ENCODE measurements around the gene SLC47A2.

SLC47A2 gene

DNA sequence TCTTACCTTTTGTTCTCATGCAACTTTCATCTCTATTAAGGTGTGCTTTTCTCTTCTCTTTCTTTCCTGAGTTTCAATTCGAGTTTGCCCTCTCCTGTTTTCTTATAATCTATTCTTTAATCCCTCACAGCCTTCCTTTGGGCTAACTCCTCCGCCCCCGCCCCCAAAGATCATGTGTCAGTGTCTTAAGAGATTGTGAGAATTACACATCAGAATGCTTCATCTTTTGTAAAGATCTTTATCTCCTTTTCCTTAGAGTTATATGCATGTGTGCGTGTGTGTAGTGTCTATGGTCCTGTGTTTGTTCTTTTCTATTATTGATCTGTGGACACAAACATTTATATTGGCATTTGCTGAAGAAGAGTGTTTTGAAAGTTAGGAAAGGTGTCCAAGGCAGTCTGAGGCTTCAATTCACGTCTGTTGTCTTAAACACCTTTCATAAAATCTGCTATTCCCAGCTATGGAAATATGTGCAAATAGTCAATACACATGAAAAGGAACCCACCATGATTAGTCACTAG is 74.0 kb downstream of the SLC47A2 start:
- DNase-seq: no peak

DNA sequence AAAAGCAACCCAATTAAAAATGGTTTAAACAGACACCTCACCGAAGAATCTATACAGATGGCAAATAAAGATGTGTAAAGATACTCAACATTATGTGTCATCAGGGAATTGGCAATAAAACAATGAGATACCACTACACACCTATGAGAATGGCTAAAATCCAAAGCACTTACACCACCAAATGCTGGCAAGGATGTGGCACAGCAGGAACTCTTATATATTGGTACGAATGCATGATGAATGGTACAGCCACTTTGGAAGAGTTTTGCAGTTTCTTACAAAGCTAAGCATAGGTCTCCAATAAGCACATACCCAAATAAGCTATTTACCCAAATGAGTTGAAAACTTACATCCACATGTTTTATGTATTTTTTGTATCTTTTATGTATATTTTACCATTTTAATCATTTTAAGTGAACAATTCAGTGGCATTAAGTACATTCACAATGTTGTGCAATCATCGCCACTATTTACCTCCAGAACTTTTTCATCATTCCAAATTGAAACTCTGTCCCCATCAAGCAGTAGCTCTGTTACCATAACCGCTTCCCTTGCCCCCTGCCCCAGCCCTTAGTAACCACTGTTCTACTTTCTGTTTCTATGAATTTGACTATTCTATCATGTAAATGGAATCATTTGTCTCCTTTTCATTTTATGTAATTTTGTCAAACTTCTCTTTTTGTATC is 74.6 kb downstream of the SLC47A2 start:
- no peak for DNase-seq

DNA sequence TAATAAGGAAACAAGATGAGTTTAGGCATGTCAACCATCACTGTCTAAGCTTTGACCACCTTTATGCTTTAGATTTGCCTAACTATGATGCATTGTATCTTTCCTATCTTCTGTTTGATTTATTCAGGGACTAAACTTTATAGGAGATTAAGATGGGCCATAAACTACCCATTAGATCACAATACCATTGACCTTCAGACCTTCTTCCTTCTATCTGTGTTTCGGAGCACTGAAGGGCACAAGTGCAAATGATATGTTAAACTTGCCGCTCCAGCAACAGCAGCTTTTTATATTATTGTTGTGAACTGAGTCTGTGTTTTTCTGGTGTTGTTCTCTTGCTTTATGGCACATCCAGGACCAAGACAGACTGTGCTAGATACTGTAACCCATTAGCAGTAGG is 84.5 kb downstream of the SLC47A2 start:
- DNase-seq: no peak

DNA sequence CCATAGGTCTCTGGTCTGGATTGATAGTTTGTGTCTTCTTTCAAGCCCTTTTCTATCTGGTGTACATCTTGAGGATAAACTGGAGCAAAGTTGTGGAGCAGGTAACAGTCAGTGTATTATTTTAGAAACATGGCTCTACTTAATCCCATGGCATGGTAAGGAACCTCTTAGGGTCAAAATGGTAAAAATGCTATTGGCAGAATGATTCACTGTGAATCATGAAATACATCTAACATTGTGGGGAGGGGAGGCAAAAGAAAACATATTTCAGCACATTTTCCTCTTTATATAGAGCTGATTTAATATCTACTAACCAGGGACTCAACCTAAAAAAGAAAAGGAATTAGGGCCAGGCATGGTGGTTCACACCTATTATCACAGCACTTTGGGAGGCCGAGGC is 85.7 kb downstream of the SLC47A2 start:
- no peak for DNase-seq

DNA sequence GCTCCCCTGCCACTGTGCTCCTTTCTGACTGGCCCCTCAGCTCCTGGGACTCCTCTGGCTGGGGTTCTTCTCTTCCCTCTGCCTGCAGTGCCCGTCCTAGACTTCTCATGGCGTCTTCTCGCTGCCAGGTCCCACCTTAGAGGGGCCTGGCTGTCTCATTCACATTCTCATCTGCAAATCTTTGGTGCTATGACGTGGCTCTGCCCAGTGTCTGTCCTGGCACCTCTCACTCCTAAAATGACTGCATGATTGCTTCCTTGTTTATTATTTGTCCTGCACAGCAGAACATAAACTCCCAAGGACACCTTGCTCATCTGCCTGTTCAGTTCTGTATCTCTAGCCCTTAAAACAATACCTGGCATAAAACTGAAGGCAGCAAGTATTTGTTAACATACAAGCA is 86.3 kb downstream of the SLC47A2 start:
- DNase-seq: no peak

DNA sequence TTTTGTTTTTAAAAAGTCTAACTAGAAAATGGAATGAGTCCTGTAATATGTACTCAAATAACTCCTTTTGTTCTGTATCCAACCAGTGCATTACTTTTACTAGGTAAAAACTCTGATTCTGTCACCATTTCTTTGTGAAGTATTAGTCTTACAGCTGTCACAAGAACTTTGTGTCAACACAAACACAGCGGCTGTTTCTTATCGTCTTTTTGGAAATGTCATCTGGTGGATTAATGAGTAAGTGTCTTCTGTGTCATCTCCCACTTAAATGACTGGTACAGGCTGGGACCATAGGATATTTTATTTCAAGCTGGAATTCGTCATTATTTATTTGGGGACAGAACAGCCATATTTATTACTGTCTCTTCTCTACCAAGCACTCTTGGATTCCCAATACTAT is 86.9 kb downstream of the SLC47A2 start:
- DNase-seq: no peak

Measured in NCI-H1105 treated with DMSO at 0.1 percent for 48 hours (cell line).